ENCODE measurements around the gene AP2S1.

- no peak for TF ChIP-seq POLR2AphosphoS5 (IDR thresholded peaks at IDR 0.05; ENCODE audit: low read depth, low read length)
- TF ChIP-seq SIN3A (IDR thresholded peaks at IDR 0.05; ENCODE audit: borderline replicate concordance, insufficient read depth, low read length), result no peak
- TF ChIP-seq REST (IDR thresholded peaks at IDR 0.05; ENCODE audit: insufficient read depth in 1 of 2, low read depth in 2 of 2, low read length in 2 of 2), result no peak
- no peak for TF ChIP-seq TAF1 (IDR thresholded peaks at IDR 0.05; ENCODE audit: borderline replicate concordance, insufficient read depth, low read length)
- TF ChIP-seq FOXP2 (optimal IDR thresholded peaks at IDR 0.05; ENCODE audit: borderline replicate concordance, extremely low read depth, extremely low read length, insufficient read depth), result peak; percentile 12
Measured at GRCh38 chr19:46860846-46861690, 10.4 kb upstream of the AP2S1 start, which contains the start of gene ARHGAP35.

Data from PFSK-1 (cell line).